ENCODE measurements around the gene DPP9.
A peak's percentile ranks its signal among the peaks of the same experiment; 100 is the strongest.

GRCh38 chr19:4669723-4670480 lies 53.7 kb downstream of the DPP9 start, which contains the start of gene MYDGF:
- TF ChIP-seq CTCF (IDR thresholded peaks at IDR 0.05) (no peak), POLR2A (IDR thresholded peaks at IDR 0.05) (peak; percentile 76)

All from right lobe of liver (tissue), 4 donors.